ENCODE measurements around the gene TFF3. TPM values are rescaled to one million over a fixed set of nuclear protein-coding genes. Genes with fewer than 3 reads are reported as not detected.

The TFF3 gene
- total RNA-seq, 1 donor from 2014 or later, result 0.40 TPM

- no peak for DNase-seq (ENCODE audit: low read depth)
Observed at GRCh38 chr21:42346866-42347600, 31.8 kb upstream of the TFF3 start.

- no peak for DNase-seq (ENCODE audit: low read depth)
Observed at GRCh38 chr21:42346441-42346840, 31.2 kb upstream of the TFF3 start.

GRCh38 chr21:42344631-42345030, 29.4 kb upstream of the TFF3 start:
- no peak for DNase-seq (ENCODE audit: low read depth)

- DNase-seq (ENCODE audit: low read depth), result no peak
Observed at GRCh38 chr21:42343963-42344510, 28.8 kb upstream of the TFF3 start.

- DNase-seq (ENCODE audit: low read depth), result no peak
Observed at GRCh38 chr21:42343556-42343955, 28.3 kb upstream of the TFF3 start.

GRCh38 chr21:42343101-42343500, 27.9 kb upstream of the TFF3 start:
- DNase-seq (ENCODE audit: low read depth), result no peak

GRCh38 chr21:42341776-42342542, 26.8 kb upstream of the TFF3 start:
- no peak for DNase-seq (ENCODE audit: low read depth)

- no peak for DNase-seq (ENCODE audit: low read depth)
Observed at GRCh38 chr21:42340187-42341050, 25.2 kb upstream of the TFF3 start.

GRCh38 chr21:42338729-42339715, 23.8 kb upstream of the TFF3 start:
- no peak for DNase-seq (ENCODE audit: low read depth)

- DNase-seq (ENCODE audit: low read depth), result peak; percentile 94
Observed at GRCh38 chr21:42337830-42338728, 22.9 kb upstream of the TFF3 start.

GRCh38 chr21:42337276-42337675, 22.1 kb upstream of the TFF3 start:
- DNase-seq (ENCODE audit: low read depth), result no peak

- DNase-seq (ENCODE audit: low read depth), result peak; percentile 44
Observed at GRCh38 chr21:42336054-42336453, 20.8 kb upstream of the TFF3 start.

- DNase-seq (ENCODE audit: low read depth), result no peak
Observed at GRCh38 chr21:42332557-42333317, 17.5 kb upstream of the TFF3 start.

- DNase-seq (ENCODE audit: low read depth), result no peak
Observed at GRCh38 chr21:42331660-42332059, 16.5 kb upstream of the TFF3 start.

GRCh38 chr21:42330380-42331371, 15.5 kb upstream of the TFF3 start:
- DNase-seq (ENCODE audit: low read depth), result no peak

GRCh38 chr21:42324896-42325295, 9.7 kb upstream of the TFF3 start:
- DNase-seq (ENCODE audit: low read depth), result no peak

GRCh38 chr21:42321845-42322244, 6.6 kb upstream of the TFF3 start:
- no peak for DNase-seq (ENCODE audit: low read depth)

- no peak for DNase-seq (ENCODE audit: low read depth)
Observed at GRCh38 chr21:42321231-42321630, 6.0 kb upstream of the TFF3 start.
